CD14-positive monocyte (primary cell): ENCODE measurements around the gene DPF3. TPM values are rescaled to one million over a fixed set of nuclear protein-coding genes. Genes with fewer than 3 reads are reported as not detected.

Source experiments
- DNase-seq, 3 donors: peaks; one replicate each; pipeline ENCODE4 v3.0.0-alpha.2; 2011 to 2022
- H2AFZ ChIP-seq: 2 replicates; pipeline ENCODE4 v1.6.0; 2012; ENCODE audit warnings: mild to moderate bottlenecking, low read depth, low read length, inconsistent platforms; ENCODE audit not compliant: insufficient read depth, poor library complexity, severe bottlenecking
- H3K27ac ChIP-seq, 2 donors: 1 replicate in 1 of 2; 2 replicates in 1 of 2; pipeline ENCODE4 v1.5.1; 2012 to 2013; ENCODE audit warnings: low read length in 2 of 2, control low read depth in 1 of 2, inconsistent platforms in 1 of 2, low read depth in 1 of 2, mild to moderate bottlenecking in 1 of 2
- H3K27me3 ChIP-seq, 2 donors: one replicate each; pipeline versions ENCODE4 v1.6.0 to v1.6.1; 2011 to 2013; ENCODE audit warnings: low read length in 2 of 2; ENCODE audit not compliant: control insufficient read depth in 2 of 2, insufficient read depth in 2 of 2
- H3K36me3 ChIP-seq, 2 donors: replicated peaks in 1 of 2; 1 replicate in 1 of 2; 2 replicates in 1 of 2; pipeline versions ENCODE4 v1.5.1 to v1.6.1; 2012 to 2013; ENCODE audit warnings: low read length in 2 of 2, control low read depth in 1 of 2, inconsistent platforms in 1 of 2, mild to moderate bottlenecking in 1 of 2; ENCODE audit not compliant: insufficient read depth in 2 of 2, control insufficient read depth in 1 of 2
- H3K4me1 ChIP-seq, 2 donors: 1 replicate in 1 of 2; 2 replicates in 1 of 2; pipeline versions ENCODE4 v1.5.1 to v1.6.1; 2012 to 2013; ENCODE audit warnings: low read length in 2 of 2, control low read depth in 1 of 2, inconsistent platforms in 1 of 2, mild to moderate bottlenecking in 1 of 2, moderate library complexity in 1 of 2; ENCODE audit not compliant: insufficient read depth in 2 of 2, control insufficient read depth in 1 of 2
- H3K4me2 ChIP-seq: replicated peaks from 2 replicates; pipeline ENCODE3; 2012; ENCODE audit warnings: low read length, moderate library complexity, mild to moderate bottlenecking; ENCODE audit not compliant: poor library complexity, severe bottlenecking; ENCODE audit errors: extremely low read depth
- H3K4me3 ChIP-seq, 3 experiments: fragments of 200-600 bp in 1 of 3; sonication (generic) in 1 of 3; replicated peaks in 1 of 3; 1 replicate in 2 of 3; 2 replicates in 1 of 3; pipeline ENCODE4 v1.5.1; 2011 to 2013; ENCODE audit warnings: low read length in 3 of 3, mild to moderate bottlenecking in 3 of 3, control low read depth in 2 of 3, low read depth in 2 of 3, inconsistent platforms in 1 of 3, moderate library complexity in 1 of 3
- H3K79me2 ChIP-seq: 2 replicates; pipeline ENCODE4 v1.6.0; 2012; ENCODE audit warnings: mild to moderate bottlenecking, control low read depth, inconsistent platforms, low read length, moderate library complexity; ENCODE audit not compliant: insufficient read depth
- H3K9ac ChIP-seq: 2 replicates; pipeline ENCODE4 v1.6.0; 2017; ENCODE audit warnings: low read length, mild to moderate bottlenecking; ENCODE audit not compliant: insufficient read depth, poor library complexity, severe bottlenecking
- H3K9me3 ChIP-seq, 2 donors: replicated peaks in 1 of 2; 1 replicate in 1 of 2; 2 replicates in 1 of 2; pipeline versions ENCODE4 v1.5.1 to v1.6.1; 2012 to 2013; ENCODE audit warnings: low read length in 2 of 2, control low read depth in 1 of 2; ENCODE audit not compliant: control insufficient read depth in 1 of 2, insufficient read depth in 1 of 2
- H4K20me1 ChIP-seq: 2 replicates; pipeline ENCODE4 v1.6.0; 2012; ENCODE audit warnings: mild to moderate bottlenecking, low read length, control low read depth, moderate library complexity; ENCODE audit not compliant: insufficient read depth
- H3K27ac Mint-ChIP-seq, 7 donors: one replicate each; pipeline ENCODE4 v1.8.0; 2020; ENCODE audit warnings: mild to moderate bottlenecking in 7 of 7, mixed read lengths in 7 of 7, moderate library complexity in 6 of 7, inconsistent platforms in 2 of 7
- H3K27me3 Mint-ChIP-seq, 3 donors: one replicate each; pipeline ENCODE4 v1.8.0; 2021 to 2022; ENCODE audit warnings: low read depth in 3 of 3, mild to moderate bottlenecking in 3 of 3, mixed read lengths in 3 of 3, moderate library complexity in 3 of 3, inconsistent platforms in 1 of 3
- H3K36me3 Mint-ChIP-seq, 2 donors: one replicate each; pipeline ENCODE4 v1.8.0; 2020; ENCODE audit warnings: mixed read lengths in 2 of 2, inconsistent platforms in 1 of 2, mild to moderate bottlenecking in 1 of 2
- H3K4me1 Mint-ChIP-seq: one replicate; pipeline ENCODE4 v1.8.0; 2020; ENCODE audit warnings: mild to moderate bottlenecking, mixed read lengths
- H3K4me3 Mint-ChIP-seq, 2 donors: one replicate each; pipeline ENCODE4 v1.8.0; 2020; ENCODE audit warnings: mild to moderate bottlenecking in 2 of 2, mixed read lengths in 2 of 2, moderate library complexity in 1 of 2
- H3K9me3 Mint-ChIP-seq, 7 donors: one replicate each; pipeline ENCODE4 v1.8.0; 2020 to 2022; ENCODE audit warnings: mixed read lengths in 7 of 7, mild to moderate bottlenecking in 6 of 7, moderate library complexity in 6 of 7, inconsistent platforms in 2 of 7
- CTCF ChIP-seq: fragments of 200-600 bp; IDR thresholded peaks from one replicate; pipeline ENCODE4 v1.8.0; 2022; ENCODE audit warnings: antibody characterized with exemption, mild to moderate bottlenecking
- WGBS: methylation state at CpG from one replicate; pipeline ENCODE4 v1.1.5; 2013; ENCODE audit warnings: missing lambda C conversion rate; ENCODE audit not compliant: insufficient coverage; 5-methylcytosine and 5-hydroxymethylcytosine counted together
- intact Hi-C, 2 donors: fragments of 100-400 bp; cut with micrococcal nuclease; formaldehyde crosslinking; loops; one replicate each; pipeline versions ENCODE4 v1.15.0 to v1.15.1; 2023
- polyA plus RNA-seq, 3 donors: library from polyadenylated mRNA; depleted of rRNA in 1 of 3; unstranded in 2 of 3; stranded (reverse) in 1 of 3; fragments of 300-500 nt in 2 of 3; fragments of >200 nt in 1 of 3; fragmentation: Illumina TruSeq in 2 of 3; gene quantifications; 1 replicate in 2 of 3; 2 replicates in 1 of 3; pipeline ENCODE4 v1.2.3, GENCODE V29; 2012 to 2021

Gene DPF3
- polyA plus RNA-seq, 3 donors: 0.33 to 0.39 TPM; not detected in 1

DNA sequence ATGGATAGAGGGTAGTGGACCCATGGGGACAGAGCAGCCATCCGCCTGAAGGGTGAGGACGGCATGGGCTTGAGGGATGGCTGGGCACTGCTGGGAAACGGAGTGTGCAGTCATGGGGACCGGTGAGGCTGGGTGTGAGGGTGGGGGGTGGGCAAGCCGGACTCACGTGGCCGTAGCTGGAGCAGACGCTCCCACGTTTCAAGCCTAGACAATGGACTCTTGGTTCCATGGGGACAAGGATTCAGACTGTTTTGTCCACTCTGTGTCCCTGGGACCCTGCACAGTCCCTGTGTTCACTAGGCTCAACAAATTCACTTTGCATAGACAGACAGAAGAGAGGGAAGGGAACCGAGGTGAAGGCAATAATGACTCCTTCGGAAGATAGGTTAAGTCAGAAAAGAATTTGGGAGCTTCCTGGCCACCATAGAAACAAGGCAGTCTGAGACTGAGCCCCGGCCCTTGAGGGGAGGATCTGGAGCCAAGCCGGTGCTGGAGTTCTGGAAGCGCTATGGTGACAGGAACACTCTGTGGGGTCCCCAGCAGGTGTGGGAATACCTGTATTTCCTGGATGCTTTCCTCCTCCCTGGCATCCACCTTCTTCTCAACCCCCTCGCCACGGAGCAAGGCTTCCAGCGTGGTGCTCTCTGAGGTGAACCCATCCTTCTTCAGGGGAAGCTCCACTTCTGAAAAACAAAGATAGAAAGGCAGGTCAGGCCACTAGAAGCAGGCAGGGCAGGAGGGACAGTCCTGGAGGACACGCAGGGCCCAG is 162.5 kb downstream of the DPF3 start:
- H3K9me3 Mint-ChIP-seq: peaks cover 0 to 1% (median 0%) of the 10 kb centered on the region in 7 donors
- no peak overlapping the region for H3K27ac Mint-ChIP-seq
- Histone ChIP-seq H3K4me1 (no peaks in the 10 kb centered on the region), H3K36me3 (no peaks in the 10 kb centered on the region), H2AFZ (no peak overlapping the region), H3K27me3 (no peaks in the 10 kb centered on the region), H3K27ac (no peak overlapping the region), H4K20me1 (no peaks in the 10 kb centered on the region), H3K4me3 (no peak overlapping the region), H3K9me3 (no peaks in the 10 kb centered on the region), H3K4me2 (no peak overlapping the region), H3K79me2 (no peaks in the 10 kb centered on the region), H3K9ac (no peak overlapping the region)
- DNase-seq: no peak
- H3K4me1 Mint-ChIP-seq: no peaks in the 10 kb centered on the region
- no peaks in the 10 kb centered on the region for H3K36me3 Mint-ChIP-seq
- peaks cover 5 to 7% (median 6%) of the 10 kb centered on the region in 3 donors for H3K27me3 Mint-ChIP-seq
- WGBS: 87% methylated on average over 9 of the region's 18 CpGs
- no peak overlapping the region for H3K4me3 Mint-ChIP-seq
- intact Hi-C loops: no loop called here
- no peak for TF ChIP-seq CTCF

DNA sequence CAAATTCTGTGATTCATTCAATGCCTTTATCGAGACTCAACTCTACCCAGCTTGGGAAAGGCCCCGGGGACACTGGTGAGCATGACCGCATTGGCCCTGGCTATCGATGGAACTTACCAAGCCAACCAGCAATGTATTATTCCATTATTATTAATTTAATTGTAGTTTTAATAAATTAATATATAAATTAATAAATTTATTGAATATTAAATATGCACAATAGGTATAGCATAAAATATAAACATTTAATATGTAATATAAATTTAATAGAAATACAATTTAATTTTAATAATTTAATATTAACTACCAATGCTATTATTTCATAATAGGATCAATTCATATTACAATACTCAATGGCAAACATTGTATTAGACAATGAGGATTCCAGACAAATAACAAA is 163.4 kb downstream of the DPF3 start:
- Histone ChIP-seq H3K36me3 (no peaks in the 10 kb centered on the region), H3K9me3 (no peaks in the 10 kb centered on the region), H3K27ac (no peak overlapping the region), H3K9ac (no peak overlapping the region), H3K4me2 (no peak overlapping the region), H3K27me3 (no peaks in the 10 kb centered on the region), H2AFZ (no peak overlapping the region), H3K4me3 (no peak overlapping the region), H4K20me1 (no peaks in the 10 kb centered on the region), H3K79me2 (no peaks in the 10 kb centered on the region), H3K4me1 (no peaks in the 10 kb centered on the region)
- Mint-ChIP-seq H3K27ac (no peak overlapping the region), H3K4me1 (no peaks in the 10 kb centered on the region), H3K27me3 (peaks cover 5 to 7% (median 6%) of the 10 kb centered on the region in 3 donors), H3K36me3 (no peaks in the 10 kb centered on the region), H3K4me3 (no peak overlapping the region), H3K9me3 (peaks cover 0 to 1% (median 0%) of the 10 kb centered on the region in 7 donors)
- no peak for TF ChIP-seq CTCF
- intact Hi-C loops: no loop called here
- WGBS: no CpG with 5 or more reads among the region's 4 CpGs
- no peak for DNase-seq
